NCI-H1436 (cell line): Measurements from ENCODE around the gene ZNF692.
"Not testable (repeated sequence)": the region's sequence is repeated elsewhere in the genome, so short reads cannot be mapped to it uniquely, and the experiment has no call there.

ENCODE experiments used
- DNase-seq: peaks from one replicate; lab custom pipeline; 2025; lab: John Stamatoyannopoulos, UW

The ZNF692 gene

GRCh38 chr1:248807067-248807737 is 51.7 kb downstream of the ZNF692 start:
- DNase-seq, result peak; percentile 35

GRCh38 chr1:248805876-248806275 is 53.0 kb downstream of the ZNF692 start:
- DNase-seq, result no peak

GRCh38 chr1:248804771-248805681 is 53.9 kb downstream of the ZNF692 start:
- no peak for DNase-seq

GRCh38 chr1:248803501-248803900 is 55.4 kb downstream of the ZNF692 start:
- not testable (repeated sequence) for DNase-seq

GRCh38 chr1:248802454-248802853 is 56.4 kb downstream of the ZNF692 start:
- DNase-seq, result no peak

- DNase-seq, result no peak
Measured at GRCh38 chr1:248800459-248800858, 58.4 kb downstream of the ZNF692 start.
